GM21390 (cell line): ENCODE results near the gene SERAC1.
A peak's percentile ranks its signal among the peaks of the same experiment; 100 is the strongest.
"Not testable (repeated sequence)": the region's sequence is repeated elsewhere in the genome, so short reads cannot be mapped to it uniquely, and the experiment has no call there.

ENCODE experiments used
- ATAC-seq: cut with Tn5 transposase; IDR thresholded peaks from one replicate; pipeline ENCODE4 v1.9.1; 2021; ENCODE audit not compliant: unreplicated experiment

The SERAC1 gene

DNA sequence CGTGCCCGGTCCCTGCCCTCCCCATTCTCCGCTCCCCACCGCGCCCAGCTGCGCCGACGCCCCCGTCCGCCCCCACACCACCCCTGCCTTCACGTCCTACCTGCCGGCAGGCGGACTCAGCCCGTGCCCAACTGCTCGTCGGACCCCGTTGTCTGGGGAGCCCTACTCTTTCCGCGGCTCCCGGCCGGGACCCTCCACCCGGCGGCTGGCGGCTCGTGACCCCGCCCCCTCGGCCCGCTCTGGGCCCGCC is at the start of gene SERAC1:
SERAC1 (minus strand) TSS at position 223 of the 250 bp plus-strand sequence. CDS start 9,899 bp downstream, outside the sequence.
- ATAC-seq, result peak; percentile 52

DNA sequence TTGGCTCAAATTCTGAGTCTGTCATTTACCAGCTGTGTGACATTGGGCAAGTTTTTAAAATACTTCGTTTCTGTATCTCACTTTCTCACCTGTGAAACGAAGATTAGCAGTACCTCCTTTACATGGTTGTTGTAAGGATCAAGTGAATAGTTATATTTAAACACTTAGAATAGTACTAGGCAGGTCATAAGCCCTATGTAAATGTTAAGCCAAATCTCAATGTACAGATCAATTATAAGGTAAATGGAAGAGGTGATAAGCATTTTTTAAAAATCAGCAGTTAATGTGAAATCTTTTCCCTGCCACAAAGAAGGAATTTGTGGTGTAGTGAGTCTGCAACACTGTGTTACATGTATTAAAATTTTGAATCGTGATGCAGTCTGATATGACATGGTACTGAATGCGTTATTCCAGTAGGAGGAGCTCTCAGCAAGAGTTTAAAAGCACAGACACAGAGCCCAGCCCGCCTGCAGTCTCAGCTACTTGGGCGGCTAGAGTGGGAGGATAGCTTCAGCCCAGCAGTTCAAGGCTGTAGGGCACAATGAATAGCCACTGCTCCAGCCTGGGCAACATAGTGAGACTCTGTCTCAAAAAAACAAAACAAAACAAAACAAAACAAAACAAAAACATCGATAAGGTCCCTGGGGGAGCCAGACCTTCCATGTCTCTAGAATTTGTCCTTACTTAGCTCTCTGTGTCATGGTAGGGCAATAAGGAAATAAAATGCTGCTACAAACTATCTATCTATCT is 46.0 kb upstream of the SERAC1 start:
- ATAC-seq, result peak; percentile 93

DNA sequence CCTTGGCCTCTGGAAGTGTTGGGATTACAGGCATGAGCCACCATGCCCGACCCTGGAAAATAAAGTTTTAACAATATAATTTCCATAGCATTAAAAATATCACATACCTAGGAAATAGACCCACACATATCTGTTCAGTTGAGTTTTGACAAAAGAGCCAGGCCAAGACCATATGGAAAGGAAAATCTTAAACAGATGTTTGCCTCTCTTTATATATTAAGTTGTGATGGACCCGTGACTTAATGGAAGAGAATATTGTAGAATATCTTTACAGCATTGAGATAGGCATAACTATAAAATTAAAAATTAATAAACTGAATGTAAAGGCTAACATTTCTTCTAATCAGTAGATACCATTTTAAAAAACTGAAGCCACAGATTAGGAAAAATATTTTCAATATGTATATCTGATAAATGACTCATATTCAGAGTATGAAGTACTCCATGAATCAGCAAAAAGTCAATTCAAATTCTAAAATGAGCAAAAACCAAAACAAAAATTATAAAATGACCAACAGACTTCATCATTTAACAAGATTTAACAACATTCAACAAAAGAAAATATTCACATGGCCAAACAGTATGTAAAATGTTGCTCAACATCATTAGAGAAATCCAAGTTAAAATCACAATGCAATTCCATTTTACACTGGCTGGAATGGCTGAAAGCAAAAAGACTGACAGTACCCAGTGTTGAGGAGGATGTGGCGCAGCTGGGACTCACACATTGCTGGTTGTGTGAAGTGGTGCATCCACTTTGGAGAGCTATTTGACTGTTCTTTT is 43.4 kb upstream of the SERAC1 start:
- no peak for ATAC-seq

DNA sequence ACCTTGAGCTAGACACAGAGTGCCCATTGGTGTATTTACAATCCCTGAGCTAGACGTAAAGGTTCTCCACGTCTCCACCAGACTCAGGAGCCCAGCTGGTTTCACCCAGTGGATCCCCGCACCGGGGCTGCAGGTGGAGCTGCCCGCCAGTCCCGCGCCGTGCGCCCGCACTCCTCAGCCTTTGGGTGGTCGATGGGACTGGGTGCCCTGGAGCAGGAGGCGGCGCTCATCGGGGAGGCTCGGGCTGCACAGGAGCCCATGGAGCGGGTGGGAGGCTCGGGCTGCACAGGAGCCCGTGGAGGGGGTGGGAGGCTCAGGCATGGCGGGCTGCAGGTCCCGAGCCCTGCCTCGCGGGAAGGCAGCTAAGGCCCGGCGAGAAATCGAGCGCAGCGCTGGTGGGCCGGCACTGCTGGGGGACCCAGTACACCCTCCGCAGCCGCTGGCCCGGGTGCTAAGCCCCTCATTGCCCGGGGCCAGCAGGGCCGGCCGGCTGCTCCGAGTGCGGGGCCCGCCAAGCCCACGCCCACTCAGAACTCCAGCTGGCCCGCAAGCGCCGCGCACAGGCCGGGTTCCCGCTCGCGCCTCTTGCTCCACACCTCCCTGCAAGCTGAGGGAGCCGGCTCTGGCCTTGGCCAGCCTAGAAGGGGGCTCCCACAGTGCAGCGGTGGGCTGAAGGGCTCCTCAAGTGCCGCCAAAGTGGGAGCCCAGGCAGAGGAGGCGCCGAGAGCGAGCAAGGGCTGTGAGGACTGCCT is 41.7 kb upstream of the SERAC1 start:
- not testable (repeated sequence) for ATAC-seq

DNA sequence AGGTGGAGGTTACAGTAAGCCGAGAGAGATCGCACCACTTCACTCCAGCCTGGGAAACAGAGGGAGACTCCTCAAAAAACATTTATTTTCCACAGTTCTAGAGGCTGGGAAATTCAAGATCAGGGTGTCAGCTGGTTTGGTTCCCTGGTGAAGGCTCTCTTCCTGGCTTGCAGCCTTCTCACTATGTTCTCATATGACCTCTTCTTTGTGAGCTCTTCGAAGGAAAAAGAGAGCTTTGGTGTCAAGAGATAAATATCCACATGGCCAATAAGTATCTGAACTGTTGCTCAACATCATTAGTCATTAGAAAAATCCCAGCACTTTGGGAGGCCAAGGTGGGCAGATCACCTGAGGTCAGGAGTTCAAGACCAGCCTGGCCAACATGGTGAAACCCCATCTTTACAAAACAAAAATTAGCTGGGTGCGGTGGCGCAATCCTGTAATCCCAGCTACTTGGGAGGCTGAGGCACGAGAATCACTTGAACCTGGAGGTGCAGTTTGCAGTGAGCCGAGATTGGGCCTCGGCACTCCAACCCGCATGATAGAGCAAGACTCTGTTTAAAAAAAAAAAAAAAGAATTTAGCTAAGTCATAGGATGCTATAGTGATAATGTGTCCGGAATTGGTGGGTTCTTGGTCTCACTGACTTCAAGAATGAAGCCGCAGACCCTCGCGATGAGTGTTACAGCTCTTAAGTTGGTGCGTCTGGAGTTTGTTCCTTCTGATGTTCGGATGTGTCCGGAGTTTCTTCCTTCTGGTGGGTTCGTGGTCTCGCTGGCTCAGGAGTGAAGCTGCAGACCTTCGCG is 40.4 kb upstream of the SERAC1 start:
- not testable (repeated sequence) for ATAC-seq

DNA sequence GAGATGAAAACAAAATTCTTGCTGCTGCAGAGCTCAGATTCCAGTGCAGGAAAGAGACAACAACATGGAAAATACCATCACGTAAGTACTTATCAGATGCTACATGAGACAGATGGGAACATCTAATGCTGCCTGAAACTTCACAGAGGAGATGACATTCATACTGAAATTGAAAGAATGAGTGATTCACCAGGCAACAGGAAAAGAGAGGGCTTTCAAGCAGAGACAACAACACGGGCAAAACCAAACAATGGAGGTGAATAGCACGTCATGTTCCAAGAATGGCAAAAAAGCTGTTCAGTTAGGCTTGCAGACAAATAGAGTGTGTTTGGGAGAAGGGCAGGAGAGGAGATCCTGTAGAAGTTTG is 39.3 kb upstream of the SERAC1 start:
- ATAC-seq, result peak; percentile 93

DNA sequence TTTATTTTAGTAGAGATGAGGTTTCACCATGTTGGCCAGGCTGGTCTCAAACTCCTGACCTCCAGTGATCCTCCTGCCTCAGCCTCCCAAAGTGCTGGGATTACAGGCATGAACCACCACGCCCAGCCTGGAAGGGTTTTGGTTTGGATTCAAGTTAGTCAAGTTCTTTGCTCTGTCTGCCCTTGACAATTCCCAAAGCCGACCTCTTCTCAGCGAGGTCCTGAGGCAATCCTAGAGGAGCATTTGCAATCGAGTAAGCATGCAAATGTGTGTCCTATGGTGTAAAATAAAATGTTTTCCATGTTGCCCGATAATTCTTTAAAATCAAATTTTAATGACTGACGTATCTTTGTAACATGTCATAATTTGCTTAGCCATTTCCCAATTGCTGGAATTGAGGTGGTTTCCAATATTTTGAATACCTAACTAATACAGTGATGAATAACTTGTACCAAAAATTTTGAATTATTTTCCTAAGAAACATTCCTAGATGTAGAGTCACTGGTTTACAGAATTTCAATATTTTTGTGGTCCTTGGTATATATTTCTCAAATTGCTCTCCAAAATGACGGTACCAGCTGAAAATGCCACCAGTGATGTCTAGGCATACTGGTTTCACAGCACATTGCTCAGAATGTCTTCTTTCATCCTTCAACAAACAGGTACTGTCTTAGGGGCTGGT is 38.8 kb upstream of the SERAC1 start:
- no peak for ATAC-seq

DNA sequence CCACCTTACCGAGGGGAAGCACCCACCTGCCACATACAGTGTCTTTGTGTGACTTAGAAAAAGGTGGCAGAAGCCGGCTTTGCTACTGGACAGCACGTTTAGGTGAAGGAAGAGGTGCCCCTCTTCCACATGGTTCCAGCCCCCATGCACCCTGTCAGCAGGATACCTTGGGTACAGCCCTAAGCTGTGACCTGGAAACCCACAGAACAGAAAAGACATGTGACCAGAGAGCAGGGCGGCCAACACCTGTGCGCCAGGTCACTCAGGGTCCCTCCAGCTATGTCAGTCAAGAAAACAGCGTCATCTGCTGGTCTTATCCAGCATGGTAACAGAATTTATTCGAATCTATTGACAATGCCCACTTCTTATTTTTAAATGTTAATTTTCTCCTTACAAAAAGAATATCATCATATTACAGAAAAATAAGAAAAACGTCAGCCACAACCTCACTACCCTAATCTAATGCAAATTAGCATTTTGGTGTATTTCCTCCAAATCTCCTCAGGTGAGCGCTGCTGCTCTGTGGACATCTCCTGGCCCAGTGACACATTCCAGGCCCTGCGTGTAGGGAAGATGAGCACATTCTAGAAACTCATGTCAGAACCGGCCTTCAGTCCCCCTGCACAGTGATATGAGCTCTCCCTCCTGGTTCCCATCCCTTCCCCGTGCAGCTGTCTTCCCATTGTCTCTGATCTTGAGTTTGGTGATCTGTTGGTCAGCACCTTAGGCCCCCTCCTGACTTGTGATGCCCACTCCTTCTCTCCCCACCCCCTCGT is 37.3 kb upstream of the SERAC1 start:
- ATAC-seq, result no peak

DNA sequence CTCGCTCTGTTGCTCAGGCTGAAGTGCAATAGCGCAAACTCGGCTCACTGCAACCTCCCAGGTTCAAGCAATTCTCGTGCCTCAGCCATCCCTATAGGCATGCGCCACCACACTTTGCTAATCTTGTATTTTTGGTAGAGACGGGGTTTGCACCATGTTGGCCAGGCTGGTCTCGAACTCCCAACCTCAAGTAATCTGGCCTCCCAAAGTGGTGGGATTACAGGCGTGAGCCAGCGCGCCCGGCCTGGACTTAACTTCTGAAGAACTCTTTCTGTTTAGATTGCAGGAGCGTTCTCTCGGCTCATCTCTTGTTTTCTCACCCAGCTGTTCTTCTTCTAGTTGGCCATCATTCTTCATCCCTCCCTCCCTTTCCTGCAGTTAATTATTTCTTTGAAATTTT is 30.4 kb upstream of the SERAC1 start:
- ATAC-seq, result no peak

DNA sequence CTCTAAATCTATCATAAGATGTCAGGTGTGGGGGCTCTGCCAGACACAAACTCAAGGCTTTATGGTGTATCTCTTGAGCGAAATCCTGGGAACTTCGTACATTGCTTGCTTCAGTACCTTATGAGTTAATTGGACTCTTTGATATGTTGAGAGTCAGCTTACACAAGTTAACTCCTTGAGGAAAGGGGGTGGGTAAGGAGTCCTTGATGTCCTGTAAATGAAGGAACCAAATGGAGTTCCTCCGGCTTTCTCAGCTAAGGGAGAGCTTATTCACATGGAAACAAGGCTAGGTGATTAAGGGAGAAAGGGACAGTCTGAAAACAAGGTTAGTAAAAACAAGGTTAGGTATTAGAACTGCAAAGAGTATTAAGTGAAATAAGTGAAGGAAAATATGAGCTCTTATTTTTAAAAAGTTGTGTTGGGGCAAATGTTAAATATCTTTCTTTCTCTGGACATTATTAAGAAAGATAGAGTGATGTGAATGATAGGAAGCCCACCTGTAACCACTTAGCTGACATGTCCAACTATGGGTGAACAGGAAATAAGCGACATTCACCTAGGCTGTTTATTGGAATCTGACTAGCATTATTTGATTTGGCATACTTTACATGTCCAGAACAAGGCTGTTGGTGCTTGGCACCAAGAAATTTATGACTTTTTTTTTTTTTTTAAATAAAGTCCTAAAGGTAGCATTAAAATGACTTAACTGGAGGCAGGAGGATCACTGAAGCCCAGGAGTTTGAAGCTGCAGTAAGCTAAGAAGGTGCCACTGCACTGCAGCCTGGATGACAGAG is 26.6 kb upstream of the SERAC1 start:
- no peak for ATAC-seq

DNA sequence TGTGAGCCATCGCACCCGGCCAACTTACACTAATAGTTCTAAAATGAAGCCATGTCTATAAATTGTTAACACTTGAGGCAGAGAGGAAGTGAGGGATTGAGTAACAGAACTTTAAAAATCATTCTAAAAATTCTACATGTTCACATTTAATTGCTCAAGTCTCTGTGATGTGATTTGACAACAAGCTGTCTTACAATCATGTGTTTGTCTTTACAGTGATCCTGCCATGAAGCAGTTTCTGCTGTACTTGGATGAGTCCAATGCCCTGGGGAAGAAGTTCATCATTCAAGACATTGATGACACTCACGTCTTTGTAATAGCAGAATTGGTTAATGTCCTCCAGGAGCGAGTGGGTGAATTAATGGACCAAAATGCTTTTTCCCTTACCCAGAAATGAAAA is 23.7 kb upstream of the SERAC1 start:
- no peak for ATAC-seq

DNA sequence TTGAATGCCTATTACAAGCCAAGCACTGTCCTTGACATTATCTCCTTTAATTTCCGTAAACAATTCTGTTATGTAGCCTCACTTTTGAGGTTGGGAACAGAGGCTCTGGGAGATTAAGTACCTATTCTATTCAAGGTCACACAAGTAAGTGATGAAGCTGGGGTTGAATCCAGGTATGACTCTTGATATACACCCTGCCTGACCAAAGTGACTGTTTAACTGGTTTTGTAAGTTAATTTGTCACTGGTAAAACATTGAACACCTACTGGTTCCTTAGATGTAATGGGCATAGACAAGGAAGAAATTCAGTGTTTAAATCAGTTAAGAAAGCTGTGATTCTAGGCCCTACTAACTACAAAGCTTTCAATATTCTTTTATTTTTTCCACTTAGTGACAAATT is 23.0 kb upstream of the SERAC1 start:
- no peak for ATAC-seq

DNA sequence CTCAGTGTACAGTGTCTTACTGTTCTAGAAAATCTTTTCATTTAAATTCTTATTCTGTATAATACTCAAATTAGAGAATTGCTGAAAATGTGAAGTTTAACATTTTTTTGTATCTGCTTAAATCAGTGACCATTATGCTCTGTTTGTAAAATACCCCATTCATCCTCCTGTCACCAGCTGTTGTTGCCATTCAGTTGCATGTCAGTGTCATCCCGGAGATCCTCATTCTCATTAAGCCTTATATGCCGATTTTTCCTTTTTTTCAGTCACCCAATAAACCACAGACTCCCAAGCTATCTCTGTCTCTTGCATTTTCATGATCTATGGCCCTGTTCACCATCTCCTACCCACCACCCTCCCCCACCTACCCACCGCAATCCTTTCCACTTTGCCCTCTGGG is 20.5 kb upstream of the SERAC1 start:
- no peak for ATAC-seq

DNA sequence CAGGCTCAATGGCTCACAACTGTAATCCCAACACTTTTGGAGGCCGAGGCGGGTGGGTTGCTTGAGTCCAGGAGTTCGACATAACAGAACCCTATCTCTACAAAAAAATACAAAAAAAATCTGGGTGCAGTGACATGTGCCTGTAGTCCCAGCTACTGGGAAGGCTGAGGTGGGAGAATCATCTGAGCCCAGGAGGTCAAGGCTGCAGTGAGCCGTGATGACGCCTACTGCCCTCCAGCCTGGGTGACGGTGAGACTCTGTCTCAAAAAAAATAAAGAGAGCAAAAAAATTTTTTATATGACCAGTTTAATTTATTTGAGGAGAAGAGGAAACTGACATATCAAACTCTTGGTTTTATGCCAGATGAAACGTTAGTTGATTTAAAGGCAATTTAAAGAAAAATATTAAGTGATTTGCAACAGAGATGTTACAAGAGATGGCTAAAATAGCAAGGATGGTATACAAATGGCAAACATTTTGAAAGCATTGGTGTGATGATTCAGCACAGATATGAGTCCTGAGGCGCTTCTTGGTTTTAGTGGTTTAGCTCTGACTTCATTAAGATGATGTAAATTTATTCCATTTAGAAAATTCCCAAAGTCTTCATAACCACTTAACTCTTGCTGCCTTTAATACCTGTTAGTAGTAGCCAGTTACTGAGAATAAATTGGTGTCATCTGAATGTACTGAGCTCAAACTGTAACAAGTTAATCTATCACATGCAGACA is 17.8 kb upstream of the SERAC1 start:
- ATAC-seq, result no peak

DNA sequence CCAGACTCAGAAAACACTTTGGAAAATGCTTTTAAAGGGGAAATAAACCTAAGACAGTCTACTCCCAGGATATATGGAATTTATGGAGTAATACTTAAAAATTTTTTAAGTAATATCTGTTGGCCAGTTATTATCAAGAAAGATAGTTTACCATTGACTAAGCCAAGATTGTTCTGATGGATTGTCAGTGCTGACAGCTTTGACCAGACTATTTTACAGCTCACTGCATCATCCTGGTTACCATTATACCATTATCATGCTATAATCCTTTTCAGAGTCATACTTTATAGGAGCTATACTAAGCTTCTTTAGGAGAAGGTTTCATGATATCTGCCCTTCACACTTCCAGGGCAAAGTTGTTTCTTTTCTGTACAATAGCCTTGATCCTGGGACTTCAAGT is 16.5 kb upstream of the SERAC1 start:
- ATAC-seq, result no peak

DNA sequence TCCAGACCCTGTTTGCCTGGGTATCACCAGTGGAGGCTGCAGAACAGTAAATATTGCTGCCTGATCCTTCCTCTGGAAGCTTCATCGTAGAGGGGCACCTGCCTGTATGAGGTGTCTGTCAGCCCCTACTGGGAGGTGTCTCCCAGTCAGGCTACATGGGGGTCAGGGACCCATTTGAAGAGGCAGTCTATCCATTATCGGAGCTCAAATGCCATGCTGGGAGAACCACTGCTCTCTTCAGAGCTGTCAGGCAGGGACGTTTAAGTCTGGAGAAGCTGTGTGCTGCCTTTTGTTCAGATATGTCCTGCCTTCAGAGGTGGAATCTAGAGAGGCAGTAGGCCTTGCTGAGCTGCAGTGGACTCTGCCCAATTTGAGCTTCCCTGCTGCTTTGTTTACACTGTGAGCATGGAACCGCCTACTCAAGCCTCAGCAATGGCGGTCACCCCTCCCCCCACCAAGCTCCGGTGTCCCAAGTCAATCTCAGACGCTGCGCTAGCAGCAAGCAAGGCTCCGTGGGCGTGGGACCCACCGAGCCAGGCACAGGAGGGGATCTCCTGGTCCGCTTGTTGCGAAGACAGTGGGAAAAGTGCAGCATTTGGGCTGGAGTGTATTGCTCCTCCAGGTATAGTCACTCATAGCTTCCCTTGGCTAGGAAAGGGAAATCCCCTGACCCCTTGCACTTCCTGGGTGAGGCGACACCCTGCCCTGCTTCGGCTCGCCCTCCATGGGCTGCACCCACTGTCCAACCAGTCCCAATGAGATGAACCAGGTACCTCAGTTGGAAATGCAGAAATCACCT is 15.3 kb upstream of the SERAC1 start:
- ATAC-seq, result not testable (repeated sequence)

DNA sequence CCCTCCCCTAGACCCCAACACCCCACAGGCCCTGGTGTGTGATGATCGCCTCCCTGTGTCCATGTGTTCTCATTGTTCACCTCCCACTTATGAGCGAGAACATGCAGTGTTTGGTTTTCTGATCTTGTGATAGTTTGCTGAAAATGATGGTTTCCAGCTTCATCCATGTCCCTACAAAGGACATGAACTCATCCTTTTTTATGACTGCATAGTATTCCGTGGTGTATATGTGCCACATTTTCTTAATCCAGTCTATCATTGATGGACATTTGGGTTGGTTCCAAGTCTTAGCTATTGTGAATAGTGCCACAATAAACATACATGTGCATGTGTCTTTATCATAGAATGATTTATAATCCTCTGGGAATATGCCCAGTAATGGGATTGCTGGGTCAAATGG is 9.7 kb upstream of the SERAC1 start:
- not testable (repeated sequence) for ATAC-seq

DNA sequence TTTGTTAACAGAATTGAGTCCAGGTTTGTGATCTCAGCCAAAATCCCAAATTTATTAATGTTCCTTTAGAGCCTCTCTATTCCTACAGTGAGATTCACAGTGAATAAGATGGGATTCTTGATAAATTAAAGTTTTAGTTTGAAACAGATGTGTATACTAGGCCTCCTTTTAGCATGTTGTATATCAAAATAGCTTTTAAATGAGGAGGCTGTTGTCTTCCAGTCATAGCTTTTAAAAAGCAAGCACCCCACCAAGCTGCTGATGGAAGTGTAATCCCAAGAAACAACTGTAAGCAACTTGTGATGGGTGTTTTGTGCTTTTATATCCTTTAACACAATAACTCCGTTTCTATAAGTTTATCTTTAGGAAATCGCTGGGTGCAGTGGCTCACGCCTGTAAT is 7.0 kb upstream of the SERAC1 start:
- no peak for ATAC-seq
